Left colon (tissue), 2 donors: ENCODE data around the gene KMT2D. TPM values are rescaled to one million over a fixed set of nuclear protein-coding genes. Genes with fewer than 3 reads are reported as not detected.

Experiments used
- ATAC-seq: fragments of 200-7000 bp; cut with Tn5 transposase; one replicate; pipeline ENCODE4 v1.9.1; 2020; ENCODE audit warnings: mild to moderate bottlenecking, moderate library complexity
- DNase-seq, 2 donors: peaks; one replicate each; pipeline ENCODE4 v3.0.0-alpha.2; 2020
- intact Hi-C, 2 donors: fragments of 100-400 bp; cut with DNase I in 1 of 2; cut with micrococcal nuclease in 1 of 2; formaldehyde crosslinking; loops; one replicate each; pipeline versions ENCODE4 v1.11.2 to v1.14.0; 2022; cut with DNase I, micrococcal nuclease
- long read RNA-seq: library from polyadenylated mRNA; unstranded; transcript quantifications from one replicate; pipeline ENCODE4 v2.0.0, GENCODE V29; 2021
- total RNA-seq, 2 donors: library from RNA; stranded (reverse); fragmentation: NEBNext Ultra II Directional; extraction: Animal tissue kit (Norgen Biotek cat#: 25700); gene quantifications; one replicate each; pipeline ENCODE4 v1.2.1, GENCODE V29; 2021
- donor health status: DM: no; HTN: no; CAD: no.
- donor health status: DM: yes; HTN: yes; CAD: no.

KMT2D gene
- 10 to 100 TPM; 68.8 to 82.8 TPM for total RNA-seq
- long read RNA-seq, partial matches to known transcripts: 3 of 14 reads
- long read RNA-seq, other reads (novel, unspliced or antisense): 11 of 14 reads

- DNase-seq (peak; percentile 93 to 94), ATAC-seq (peak; percentile 75)
- intact Hi-C loops: no loop called here
Observed at GRCh38 chr12:49060237-49061156, at the start of gene KMT2D. Gene KMT2D (minus strand): TSS chr12:49060794. CDS start chr12:49055324, 5,470 bp downstream.

GRCh38 chr12:49109641-49110463, 49.3 kb upstream of the KMT2D start:
- intact Hi-C loops: no loop called here

GRCh38 chr12:49108958-49109404, 48.4 kb upstream of the KMT2D start:
- ATAC-seq (peak; percentile 59), DNase-seq (peak; percentile 60 to 81)
- intact Hi-C loops: no loop called here

More at GRCh38 chr12:49109641-49110463, 49.3 kb upstream of the KMT2D start:
- peak; percentile 28 for ATAC-seq
- peak; percentile 33 to 57 for DNase-seq

DNA sequence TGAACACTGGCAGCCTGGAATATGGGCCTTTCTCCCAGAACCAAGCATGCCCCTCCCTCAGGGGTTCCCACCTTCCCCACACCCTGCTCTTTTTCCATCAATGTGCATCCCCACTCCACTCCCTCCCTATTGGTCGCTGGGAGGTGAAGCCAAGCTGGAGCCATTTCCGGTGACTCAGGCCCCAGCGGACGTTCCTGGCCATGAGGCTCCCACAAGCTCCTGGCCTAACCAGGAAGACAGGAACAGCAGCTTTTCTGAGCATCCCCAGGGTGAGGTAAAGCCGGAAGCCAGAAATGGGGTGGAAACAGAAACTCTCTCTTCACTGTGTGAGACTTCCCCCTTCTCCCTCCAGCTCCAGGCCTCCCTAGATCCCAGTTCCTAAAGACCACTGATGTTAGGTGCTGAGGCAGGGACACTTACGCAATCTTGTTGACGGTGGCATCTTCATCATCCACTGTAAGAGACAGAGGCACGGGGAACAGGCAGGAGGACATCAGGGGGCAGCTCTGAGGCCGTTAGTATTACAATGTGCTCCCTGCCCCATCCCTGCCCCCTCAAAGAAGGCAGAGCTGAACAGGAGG, 45.0 kb upstream of the KMT2D start:
- ATAC-seq (no peak), DNase-seq (no peak)
- intact Hi-C loops: no loop called here

DNA sequence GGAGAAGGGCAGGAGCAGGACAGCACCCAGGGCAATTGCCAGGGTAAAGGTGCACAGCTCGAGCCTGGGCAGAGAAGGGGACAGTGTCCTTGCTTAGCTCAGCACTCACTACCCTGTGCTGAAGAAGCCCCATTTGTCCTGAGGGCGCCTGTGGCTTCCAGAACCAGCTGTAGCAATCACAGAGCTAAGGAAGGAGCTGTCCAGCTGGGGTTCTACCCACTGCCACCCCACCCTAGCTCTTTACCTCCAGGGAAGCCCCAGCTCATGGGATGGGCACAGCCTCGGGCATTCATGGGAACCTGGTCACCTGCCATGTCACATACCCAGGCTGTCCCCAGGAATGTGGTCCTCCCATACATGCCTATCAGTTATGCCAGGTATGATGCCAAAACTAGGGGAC, 44.2 kb upstream of the KMT2D start:
- no peak for ATAC-seq
- intact Hi-C loops: no loop called here
- no peak for DNase-seq

- DNase-seq (no peak), ATAC-seq (no peak)
- intact Hi-C loops: no loop called here
Observed at GRCh38 chr12:49100380-49100779, 39.8 kb upstream of the KMT2D start.

- DNase-seq (no peak), ATAC-seq (no peak)
- intact Hi-C loops: no loop called here
Observed at GRCh38 chr12:49098703-49099102, 38.1 kb upstream of the KMT2D start.

DNA sequence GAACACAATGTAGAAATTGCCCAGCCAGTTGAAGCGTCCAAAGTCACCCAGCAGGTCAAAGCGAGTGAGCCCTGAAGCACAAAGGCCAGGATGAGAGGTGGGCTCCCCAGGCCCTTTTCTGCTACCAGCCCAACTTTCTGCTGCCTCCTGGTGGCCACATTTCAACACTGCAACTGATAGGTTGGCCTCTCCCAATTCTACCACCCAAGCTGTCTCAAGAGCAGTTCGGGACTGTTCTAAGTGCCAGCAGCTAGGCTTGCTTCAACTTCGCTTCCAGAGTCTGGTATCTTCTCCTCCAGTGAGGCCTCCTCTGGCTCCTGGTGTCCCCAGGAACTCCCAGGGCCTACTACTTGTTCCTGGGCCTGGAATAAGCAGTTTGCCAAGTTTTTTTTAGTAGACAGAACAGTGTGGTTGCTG, 37.4 kb upstream of the KMT2D start:
- intact Hi-C loops: no loop called here
- ATAC-seq (peak; percentile 47), DNase-seq (peak in 1 of 2 donors; percentile 61)

- DNase-seq: no peak
- intact Hi-C loops: no loop called here
Observed at GRCh38 chr12:49097381-49097780, 36.8 kb upstream of the KMT2D start.

GRCh38 chr12:49094975-49095365, 34.4 kb upstream of the KMT2D start:
- intact Hi-C loops: no loop called here
- DNase-seq (no peak), ATAC-seq (peak; percentile 13)

More at GRCh38 chr12:49097381-49097780, 36.8 kb upstream of the KMT2D start:
- no peak for ATAC-seq

- DNase-seq: peak in 1 of 2 donors; percentile 35
- ATAC-seq: peak; percentile 51
- intact Hi-C loops: no loop called here
Observed at GRCh38 chr12:49094160-49094974, 33.8 kb upstream of the KMT2D start, which contains the start of gene DHH. Gene DHH (minus strand): TSS chr12:49094801. CDS start chr12:49094512, 289 bp downstream.

- ATAC-seq: no peak
- intact Hi-C loops: no loop called here
- DNase-seq: no peak
Observed at GRCh38 chr12:49093792-49094159, 33.2 kb upstream of the KMT2D start.

DNA sequence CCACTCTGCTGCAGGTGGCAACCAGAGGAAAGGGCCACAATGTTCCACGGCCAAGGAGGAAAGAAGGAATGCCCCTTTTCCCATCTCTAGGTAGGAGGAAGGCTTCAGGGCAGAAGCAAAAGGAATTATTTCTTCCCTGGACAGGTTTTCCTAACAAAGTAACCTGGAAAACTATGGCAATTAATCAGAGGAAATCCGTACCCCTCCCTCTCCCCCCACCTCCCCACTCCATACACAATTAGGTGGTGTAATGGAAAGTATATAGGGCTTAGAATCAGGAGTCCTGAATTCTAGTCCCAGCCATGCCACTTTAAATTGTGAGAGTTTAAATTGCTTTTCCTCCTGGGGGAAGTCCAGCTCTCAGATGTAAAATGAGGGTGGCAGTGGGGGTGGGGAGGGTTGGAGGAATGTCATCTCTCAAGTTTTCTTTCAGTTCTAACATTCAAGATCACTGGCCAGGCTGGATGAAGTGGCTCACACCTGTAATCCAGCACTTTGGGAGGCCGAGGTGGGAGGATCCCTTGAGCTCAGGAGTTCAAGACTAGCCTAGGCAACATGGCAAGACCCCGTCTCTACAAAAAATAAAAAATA, 32.3 kb upstream of the KMT2D start:
- no peak for ATAC-seq
- intact Hi-C loops: no loop called here

GRCh38 chr12:49092086-49092815, 31.7 kb upstream of the KMT2D start:
- intact Hi-C loops: no loop called here
- DNase-seq (peak in 1 of 2 donors; percentile 36), ATAC-seq (no peak)

More for the DNA sequence above, 32.3 kb upstream of the KMT2D start:
- DNase-seq: no peak

- ATAC-seq: no peak
- intact Hi-C loops: no loop called here
Observed at GRCh38 chr12:49091836-49092085, 31.2 kb upstream of the KMT2D start.

DNA sequence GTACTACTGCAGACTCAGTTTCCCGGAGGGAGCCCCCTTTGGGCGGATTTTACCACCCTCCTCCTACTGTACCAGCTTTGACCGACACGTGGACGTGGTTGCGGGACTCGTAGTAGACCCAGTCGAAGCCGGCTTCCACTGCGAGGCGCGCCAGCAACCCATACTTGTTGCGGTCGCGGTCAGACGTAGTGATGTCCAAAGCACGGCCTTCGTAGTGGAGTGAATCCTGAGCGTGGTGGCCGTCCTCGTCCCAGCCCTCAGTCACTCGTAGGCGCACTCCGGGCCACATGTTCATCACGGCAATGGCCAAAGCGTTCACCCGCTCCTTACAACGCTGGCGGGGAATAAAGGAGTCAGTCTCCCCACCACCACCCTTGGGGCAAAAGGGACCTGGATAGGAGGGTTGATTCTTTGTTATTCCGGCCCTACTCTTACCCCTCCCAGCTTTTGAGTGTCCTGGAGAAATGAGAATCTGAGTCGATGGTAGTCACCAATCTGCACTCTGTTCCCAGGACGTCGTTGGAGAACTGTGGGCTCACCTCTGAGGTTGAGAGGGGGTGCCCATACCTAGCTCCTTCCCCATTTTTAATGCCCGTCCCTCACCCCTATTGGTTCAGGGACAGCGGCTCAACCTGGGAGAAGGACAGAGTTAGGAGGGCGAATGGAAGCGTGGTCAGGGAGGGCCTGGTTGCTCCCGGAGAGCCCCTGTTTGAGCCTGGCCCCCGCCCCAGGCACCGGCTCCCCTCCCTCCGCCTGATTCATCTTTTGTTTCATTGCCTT, 30.7 kb upstream of the KMT2D start:
- no peak for ATAC-seq
- no peak for DNase-seq
- intact Hi-C loops: no loop called here

More at GRCh38 chr12:49091836-49092085, 31.2 kb upstream of the KMT2D start:
- DNase-seq: no peak
